Mononuclear cell (primary cell): ENCODE data around the gene RASA4. TPM values are rescaled to one million over a fixed set of nuclear protein-coding genes. Genes with fewer than 3 reads are reported as not detected.
"Not testable (repeated sequence)": the region's sequence is repeated elsewhere in the genome, so short reads cannot be mapped to it uniquely, and the experiment has no call there.

ENCODE experiments used
- H3K27me3 ChIP-seq: 2 replicates; pipeline ENCODE4 v1.6.0; 2011; ENCODE audit warnings: low read length, control low read depth; ENCODE audit not compliant: insufficient read depth
- H3K4me1 ChIP-seq: 2 replicates; pipeline ENCODE4 v1.5.1; 2011; ENCODE audit warnings: mild to moderate bottlenecking, low read length, control low read depth; ENCODE audit not compliant: insufficient read depth
- H3K4me3 ChIP-seq: 2 replicates; pipeline ENCODE4 v1.5.1; 2011; ENCODE audit warnings: mild to moderate bottlenecking, low read length, moderate library complexity
- H3K9me3 ChIP-seq: 2 replicates; pipeline ENCODE4 v1.5.1; 2011; ENCODE audit warnings: low read depth, mild to moderate bottlenecking, control low read depth, low read length
- total RNA-seq: library from RNA; depleted of rRNA; stranded (reverse); fragments of >200 nt; gene quantifications from one replicate; pipeline ENCODE4 v1.2.3, GENCODE V29; 2012

RASA4 gene
- total RNA-seq, 1 donor: 52.6 TPM

DNA sequence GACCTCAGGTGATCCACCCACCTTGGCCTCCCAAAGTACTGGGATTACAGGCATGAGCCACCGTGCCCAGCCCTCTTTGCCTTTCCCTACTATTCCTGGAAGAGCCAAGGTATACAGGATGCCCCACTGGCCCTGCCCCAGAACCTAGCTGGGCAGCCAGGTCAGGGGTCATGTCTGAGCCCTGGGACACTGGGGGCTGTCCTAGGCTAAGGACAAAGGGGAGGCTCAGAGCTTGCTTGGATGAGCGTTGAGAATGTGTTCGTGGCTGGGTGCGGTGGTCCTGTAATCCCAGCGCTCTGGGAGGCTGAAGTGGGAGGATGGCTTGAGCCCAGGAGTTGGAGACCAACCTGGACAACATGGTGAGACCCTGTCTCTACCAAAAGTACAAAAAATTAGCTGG, 38.1 kb downstream of the RASA4 start:
- not testable (repeated sequence) for H3K4me1 ChIP-seq, H3K27me3 ChIP-seq, H3K9me3 ChIP-seq, H3K4me3 ChIP-seq

DNA sequence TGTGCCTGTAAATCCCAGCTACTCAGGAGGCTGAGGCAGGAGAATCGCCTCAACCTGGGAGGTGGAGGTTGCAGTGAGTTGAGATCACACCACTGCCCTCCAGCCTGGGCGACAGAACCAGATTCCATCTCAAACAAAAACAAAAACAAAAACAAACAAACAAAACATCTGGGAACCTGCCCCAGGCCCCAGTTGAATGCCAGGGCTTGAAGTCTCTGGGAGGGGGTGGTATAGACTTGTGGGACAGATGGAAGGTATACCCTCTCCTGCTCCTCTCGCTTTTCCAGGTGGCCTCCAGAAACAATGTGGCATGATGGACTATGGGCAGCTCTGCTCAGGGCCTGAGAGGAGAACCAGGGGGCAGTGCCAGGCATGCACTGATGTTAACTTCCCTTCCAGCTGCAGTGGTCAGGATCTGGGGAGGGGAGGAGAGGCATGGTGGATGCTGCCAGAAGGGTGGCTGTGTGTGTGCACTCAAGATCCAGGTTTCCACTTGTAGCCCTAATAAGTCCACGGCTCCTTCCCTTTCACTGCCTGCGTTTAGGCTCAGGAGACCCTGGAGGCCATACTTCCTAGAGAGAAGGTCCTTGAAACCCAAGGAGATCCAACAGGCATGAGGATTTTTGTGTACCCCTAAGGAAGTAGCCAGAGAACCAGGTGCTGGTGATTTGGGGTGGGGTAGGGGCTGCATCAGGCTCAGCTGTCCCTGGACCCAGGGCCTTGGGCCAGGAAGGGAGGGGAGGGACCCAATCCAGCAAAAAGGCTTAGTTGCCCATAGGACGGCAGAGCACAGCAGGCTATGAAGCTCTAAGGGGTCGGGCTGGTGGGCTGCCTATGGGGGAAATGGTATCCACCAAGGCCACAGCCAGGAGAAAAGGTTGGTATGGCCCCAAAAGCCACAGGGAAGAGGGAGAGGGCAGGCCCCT, 39.0 kb downstream of the RASA4 start:
- H3K4me3 ChIP-seq, H3K9me3 ChIP-seq, H3K4me1 ChIP-seq, H3K27me3 ChIP-seq: not testable (repeated sequence)

DNA sequence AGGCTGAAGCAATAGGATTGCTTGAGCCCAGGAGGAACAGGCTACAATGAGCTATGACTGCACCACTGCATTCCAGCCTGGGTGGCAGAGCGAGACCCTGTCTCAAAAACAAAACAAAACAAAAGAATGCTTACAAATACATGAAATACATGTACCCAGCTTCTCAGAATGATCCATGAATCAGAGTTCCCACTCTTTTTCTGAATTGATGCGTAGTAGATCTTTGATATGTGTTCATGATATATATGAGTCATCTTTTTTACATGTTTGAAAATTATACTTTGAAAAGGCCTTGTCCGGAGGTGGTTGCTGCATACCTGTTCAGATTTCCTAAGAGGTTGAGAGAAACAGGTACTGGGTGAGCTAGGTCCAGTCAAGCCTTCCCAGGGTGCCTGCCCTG, 40.2 kb downstream of the RASA4 start:
- H3K9me3 ChIP-seq, H3K4me1 ChIP-seq, H3K4me3 ChIP-seq: not testable (repeated sequence)

DNA sequence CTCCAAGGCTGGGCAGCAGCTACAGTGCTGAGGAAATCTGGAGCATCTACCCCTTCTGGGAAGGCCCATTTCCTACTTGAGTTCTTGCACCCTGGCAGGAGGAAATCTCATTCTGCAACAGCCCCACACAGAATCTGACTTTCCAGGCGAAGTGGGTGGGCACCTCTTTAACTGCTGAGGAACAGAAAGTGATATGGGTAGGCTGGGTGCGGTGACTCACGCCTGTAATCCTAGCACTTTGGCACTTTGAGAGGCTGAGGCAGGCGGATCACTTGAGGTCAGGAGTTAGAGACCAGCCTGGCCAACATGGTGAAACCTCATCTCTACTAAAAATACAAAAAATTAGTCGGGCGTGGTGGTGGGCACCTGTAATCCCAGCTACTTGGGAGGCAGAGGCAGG, 41.9 kb downstream of the RASA4 start:
- H3K27me3 ChIP-seq, H3K9me3 ChIP-seq, H3K4me1 ChIP-seq, H3K4me3 ChIP-seq: not testable (repeated sequence)

More for the DNA sequence above, 40.2 kb downstream of the RASA4 start:
- H3K27me3 ChIP-seq: not testable (repeated sequence)

- not testable (repeated sequence) for H3K27me3 ChIP-seq, H3K9me3 ChIP-seq, H3K4me1 ChIP-seq
- peak within 1 kb of the TSS; percentile 67 for H3K4me3 ChIP-seq
Measured at GRCh38 chr7:102572261-102573239, 44.0 kb downstream of the RASA4 start, which contains the start of gene POLR2J3. TSS of gene POLR2J3 (minus strand) at chr7:102572583. CDS start at chr7:102572521, 62 bp downstream.

- H3K27me3 ChIP-seq, H3K4me1 ChIP-seq, H3K4me3 ChIP-seq, H3K9me3 ChIP-seq: not testable (repeated sequence)
Measured at GRCh38 chr7:102568620-102569019, 47.9 kb downstream of the RASA4 start.

- not testable (repeated sequence) for H3K9me3 ChIP-seq, H3K4me3 ChIP-seq, H3K4me1 ChIP-seq, H3K27me3 ChIP-seq
Measured at GRCh38 chr7:102550808-102551422, 65.6 kb downstream of the RASA4 start, which contains the start of gene SPDYE2. TSS of gene SPDYE2 (plus strand) at chr7:102551226. CDS start at chr7:102553256, 2,030 bp downstream.

DNA sequence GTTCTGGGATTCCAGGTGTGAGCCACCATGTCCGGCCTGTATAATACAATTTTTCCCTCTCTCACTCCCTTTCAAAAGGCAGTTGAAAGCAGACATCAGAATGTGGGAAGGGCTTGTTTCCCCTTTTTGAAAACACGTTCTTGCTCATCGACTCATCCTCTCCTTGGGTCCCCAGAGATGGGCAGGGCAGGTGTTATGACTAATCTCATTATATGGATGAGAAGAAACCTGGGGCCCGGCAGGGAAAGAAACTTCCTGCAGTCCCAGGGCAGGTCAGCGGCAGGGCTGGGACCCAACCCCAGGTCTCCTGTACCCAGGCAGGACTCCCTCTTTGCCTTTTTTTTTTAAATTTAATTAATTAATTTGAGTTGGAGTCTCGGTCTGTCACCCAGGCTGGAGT, 70.2 kb downstream of the RASA4 start:
- not testable (repeated sequence) for H3K9me3 ChIP-seq, H3K27me3 ChIP-seq, H3K4me3 ChIP-seq, H3K4me1 ChIP-seq

- not testable (repeated sequence) for H3K4me3 ChIP-seq, H3K4me1 ChIP-seq, H3K27me3 ChIP-seq, H3K9me3 ChIP-seq
Measured at GRCh38 chr7:102545288-102545687, 71.3 kb downstream of the RASA4 start.

GRCh38 chr7:102544372-102544771, 72.2 kb downstream of the RASA4 start:
- not testable (repeated sequence) for H3K9me3 ChIP-seq, H3K4me3 ChIP-seq, H3K4me1 ChIP-seq, H3K27me3 ChIP-seq

GRCh38 chr7:102543596-102543995, 73.0 kb downstream of the RASA4 start, which contains the start of gene UPK3BL2:
TSS of gene UPK3BL2 (minus strand) at chr7:102543696. CDS start at chr7:102543636, 60 bp downstream.
- H3K4me1 ChIP-seq: not testable (repeated sequence)

GRCh38 chr7:102542771-102543170, 73.8 kb downstream of the RASA4 start:
- H3K4me1 ChIP-seq, H3K9me3 ChIP-seq, H3K4me3 ChIP-seq, H3K27me3 ChIP-seq: not testable (repeated sequence)

More at GRCh38 chr7:102543596-102543995, 73.0 kb downstream of the RASA4 start, which contains the start of gene UPK3BL2:
- not testable (repeated sequence) for H3K9me3 ChIP-seq, H3K27me3 ChIP-seq, H3K4me3 ChIP-seq

DNA sequence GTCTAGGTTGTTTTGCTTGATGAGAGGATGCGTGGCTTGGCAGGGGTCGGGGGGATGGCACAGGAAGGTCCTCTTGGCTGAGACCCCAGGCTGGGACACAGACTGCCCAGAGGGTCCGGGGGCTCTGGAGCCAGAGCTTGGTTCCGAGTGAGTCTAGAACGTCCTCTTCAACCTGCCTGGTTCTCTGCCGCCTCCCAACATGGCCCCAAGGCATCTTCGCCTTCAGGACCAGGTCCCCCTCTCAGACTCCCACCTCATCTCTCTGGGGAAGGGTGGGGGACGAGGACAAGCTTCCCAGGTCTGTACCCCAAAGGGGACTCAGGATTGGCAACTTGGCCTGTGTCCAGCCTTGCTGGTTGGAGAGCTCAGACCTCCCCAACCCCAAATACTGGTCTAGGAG, 74.5 kb downstream of the RASA4 start:
- H3K4me3 ChIP-seq, H3K9me3 ChIP-seq, H3K27me3 ChIP-seq, H3K4me1 ChIP-seq: not testable (repeated sequence)

- H3K4me1 ChIP-seq, H3K4me3 ChIP-seq, H3K27me3 ChIP-seq, H3K9me3 ChIP-seq: not testable (repeated sequence)
Measured at GRCh38 chr7:102540604-102541003, 76.0 kb downstream of the RASA4 start.
